BLaER1 treated with 17β-estradiol and CSF1 and Interleukin-3, amounts not matched to agents 10 nM and 100 nM (cell line): ENCODE data around the gene FAM227B.
"Not testable (repeated sequence)": the region's sequence is repeated elsewhere in the genome, so short reads cannot be mapped to it uniquely, and the experiment has no call there.

Experiments
- H3K27ac ChIP-seq, 11 experiments: shearing (Covaris generic); formaldehyde crosslinking; 2 replicates each; pipeline ENCODE4 v1.8.1; 2022
- H3K27me3 ChIP-seq, 11 experiments: shearing (Covaris generic); formaldehyde crosslinking; 2 replicates each; pipeline ENCODE4 v1.8.1; 2022
- H3K36me3 ChIP-seq, 11 experiments: shearing (Covaris generic); formaldehyde crosslinking; 2 replicates each; pipeline ENCODE4 v1.8.1; 2022
- H3K4me1 ChIP-seq, 10 experiments: shearing (Covaris generic); formaldehyde crosslinking; 2 replicates each; pipeline ENCODE4 v1.8.1; 2022
- H3K4me2 ChIP-seq, 11 experiments: shearing (Covaris generic); formaldehyde crosslinking; 2 replicates each; pipeline ENCODE4 v1.8.1; 2022
- H3K4me3 ChIP-seq, 10 experiments: shearing (Covaris generic); formaldehyde crosslinking; 2 replicates each; pipeline ENCODE4 v1.8.1; 2022
- H3K9ac ChIP-seq, 11 experiments: shearing (Covaris generic); formaldehyde crosslinking; 2 replicates each; pipeline ENCODE4 v1.8.1; 2022
- H3K9me3 ChIP-seq, 11 experiments: shearing (Covaris generic); formaldehyde crosslinking; replicated peaks in 1 of 11; 2 replicates each; pipeline ENCODE4 v1.8.1; 2022
- H4K20me1 ChIP-seq, 11 experiments: shearing (Covaris generic); formaldehyde crosslinking; 2 replicates each; pipeline ENCODE4 v1.8.1; 2022
- Cebpa-rat ChIP-seq, 11 experiments: shearing (Covaris generic); IDR thresholded peaks; 2 replicates each; pipeline ENCODE4 v1.8.1; 2022

The FAM227B gene

DNA sequence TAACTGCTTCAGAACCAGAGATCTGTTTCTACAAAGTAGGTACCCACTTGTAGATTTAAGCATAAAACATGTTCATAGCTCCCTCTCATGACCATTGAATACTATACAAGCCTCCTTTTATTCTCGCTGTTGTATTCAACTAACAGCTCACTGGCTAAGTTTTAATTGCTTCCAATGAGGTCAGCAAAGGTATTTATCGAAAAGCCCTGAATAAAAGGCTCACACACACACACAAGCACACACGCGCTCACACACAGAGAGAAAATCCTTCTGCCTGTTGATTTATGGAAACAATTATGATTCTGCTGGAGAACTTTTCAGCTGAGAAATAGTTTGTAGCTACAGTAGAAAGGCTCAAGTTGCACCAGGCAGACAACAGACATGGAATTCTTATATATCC, 197.6 kb downstream of the FAM227B start, which contains the start of gene FGF7:
Gene FGF7 (plus strand): TSS at position 222 of the 400 bp plus-strand sequence. CDS start 1,056 bp downstream, outside the sequence.
- Histone ChIP-seq H3K36me3 (no peaks in the 10 kb centered on the region), H3K27me3 (no peaks in the 10 kb centered on the region), H3K4me2 (no peak within 1 kb of the TSS), H3K9me3 (no peaks in the 10 kb centered on the region), H3K9ac (no peak within 1 kb of the TSS), H3K4me3 (no peak within 1 kb of the TSS), H4K20me1 (no peaks in the 10 kb centered on the region), H3K27ac (no peak within 1 kb of the TSS), H3K4me1 (no peaks in the 10 kb centered on the region)
- TF ChIP-seq Cebpa-rat (IDR thresholded peaks at IDR 0.05) = no peak

DNA sequence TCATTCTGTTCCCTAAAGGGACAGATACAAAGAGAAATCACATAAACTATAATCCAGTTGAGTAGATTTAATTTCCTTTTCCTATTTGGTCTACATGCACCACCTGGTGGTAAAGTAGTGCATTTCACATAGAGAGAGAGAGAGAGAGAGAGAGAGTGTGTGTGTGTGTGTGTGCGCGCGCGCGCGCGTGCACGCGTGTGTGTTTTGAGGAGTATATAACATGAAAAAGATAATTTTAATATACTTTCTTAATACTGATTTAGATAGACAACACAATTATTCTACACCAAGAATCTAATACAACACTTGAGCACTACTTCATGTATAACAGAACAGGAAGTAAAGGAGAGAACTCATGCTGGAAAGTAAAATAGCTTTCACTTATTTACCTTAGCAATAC, 198.6 kb downstream of the FAM227B start:
- Histone ChIP-seq H3K27me3 (no peaks in the 10 kb centered on the region), H3K9ac (no peak overlapping the region), H3K4me3 (no peak overlapping the region), H3K4me1 (no peaks in the 10 kb centered on the region), H3K4me2 (no peak overlapping the region), H3K36me3 (no peaks in the 10 kb centered on the region), H3K27ac (no peak overlapping the region), H3K9me3 (no peaks in the 10 kb centered on the region; a peak in 2 of 22 replicates), H4K20me1 (no peaks in the 10 kb centered on the region)
- TF ChIP-seq Cebpa-rat (IDR thresholded peaks at IDR 0.05) = no peak

DNA sequence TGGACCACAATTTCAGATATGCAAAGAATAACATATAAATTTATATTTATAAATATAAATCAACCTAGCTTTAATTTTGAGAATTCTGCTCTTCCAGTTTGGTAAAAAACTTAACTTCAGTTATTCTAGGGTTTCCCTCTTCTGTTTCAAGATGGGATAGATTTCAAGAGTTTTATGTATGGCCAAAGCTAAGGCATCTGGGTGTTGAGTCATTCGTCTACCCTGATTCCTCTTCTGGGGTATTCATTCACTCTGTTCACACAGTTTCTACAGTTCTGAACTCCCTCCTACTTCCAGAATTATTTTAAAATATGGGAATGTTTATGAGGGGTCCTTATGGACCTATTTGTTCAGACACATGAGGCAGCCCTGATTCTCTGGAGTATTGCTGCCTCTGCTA, 201.8 kb downstream of the FAM227B start:
- Histone ChIP-seq H4K20me1 (no peaks in the 10 kb centered on the region), H3K4me3 (no peak overlapping the region), H3K36me3 (no peaks in the 10 kb centered on the region), H3K27me3 (no peaks in the 10 kb centered on the region), H3K9me3 (no peaks in the 10 kb centered on the region; a peak in 2 of 22 replicates), H3K4me1 (no peaks in the 10 kb centered on the region), H3K9ac (no peak overlapping the region), H3K27ac (no peak overlapping the region), H3K4me2 (no peak overlapping the region)
- no peak for TF ChIP-seq Cebpa-rat (IDR thresholded peaks at IDR 0.05)

DNA sequence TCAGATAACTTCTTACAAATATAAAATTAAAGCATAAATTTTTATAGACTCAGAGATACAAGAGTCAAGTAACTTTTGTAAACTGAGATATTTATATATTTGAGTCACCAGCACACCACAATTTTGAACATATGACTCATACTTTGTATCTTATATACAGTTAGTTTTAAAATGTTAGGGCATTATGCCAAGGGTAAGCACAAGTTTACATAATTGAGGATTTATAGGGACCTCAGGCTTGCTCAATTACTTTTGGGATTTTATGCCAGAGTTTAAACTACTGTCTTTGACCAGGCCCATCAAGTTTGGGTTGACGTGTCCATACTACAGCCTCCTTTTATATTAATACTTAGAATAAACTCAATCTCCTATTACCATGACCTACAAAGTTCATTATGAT, 205.0 kb downstream of the FAM227B start:
- Histone ChIP-seq H3K4me3 (no peak overlapping the region), H3K4me2 (no peak overlapping the region), H3K27ac (no peak overlapping the region), H3K9ac (no peak overlapping the region), H3K4me1 (no peaks in the 10 kb centered on the region), H3K36me3 (no peaks in the 10 kb centered on the region), H3K9me3 (no peaks in the 10 kb centered on the region; a peak in 2 of 22 replicates), H4K20me1 (no peaks in the 10 kb centered on the region), H3K27me3 (no peaks in the 10 kb centered on the region)
- TF ChIP-seq Cebpa-rat (IDR thresholded peaks at IDR 0.05) = no peak

DNA sequence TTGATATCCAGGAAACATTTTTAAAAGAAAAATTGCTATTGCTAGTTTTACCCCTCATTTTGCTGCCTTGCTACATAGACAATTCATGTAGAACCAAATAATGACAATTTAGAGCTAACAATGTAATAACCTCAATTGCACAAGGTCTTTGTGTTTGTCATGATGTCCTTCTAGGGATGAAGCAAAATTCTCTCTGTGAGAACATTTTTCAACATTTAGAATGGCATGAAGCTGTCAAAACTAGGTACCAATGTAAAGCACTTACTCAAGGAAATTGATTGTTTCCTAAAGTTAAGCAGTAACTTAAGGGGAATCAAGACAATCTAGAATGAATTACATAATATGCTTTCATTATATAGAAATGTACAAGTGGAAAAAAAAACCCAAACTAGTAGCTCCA, 205.5 kb downstream of the FAM227B start:
- Histone ChIP-seq H3K9me3 (no peaks in the 10 kb centered on the region; a peak in 2 of 22 replicates), H3K4me1 (no peaks in the 10 kb centered on the region), H3K9ac (no peak overlapping the region), H4K20me1 (no peaks in the 10 kb centered on the region), H3K4me3 (no peak overlapping the region), H3K4me2 (no peak overlapping the region), H3K36me3 (no peaks in the 10 kb centered on the region), H3K27ac (no peak overlapping the region), H3K27me3 (no peaks in the 10 kb centered on the region)
- TF ChIP-seq Cebpa-rat (IDR thresholded peaks at IDR 0.05) = no peak

DNA sequence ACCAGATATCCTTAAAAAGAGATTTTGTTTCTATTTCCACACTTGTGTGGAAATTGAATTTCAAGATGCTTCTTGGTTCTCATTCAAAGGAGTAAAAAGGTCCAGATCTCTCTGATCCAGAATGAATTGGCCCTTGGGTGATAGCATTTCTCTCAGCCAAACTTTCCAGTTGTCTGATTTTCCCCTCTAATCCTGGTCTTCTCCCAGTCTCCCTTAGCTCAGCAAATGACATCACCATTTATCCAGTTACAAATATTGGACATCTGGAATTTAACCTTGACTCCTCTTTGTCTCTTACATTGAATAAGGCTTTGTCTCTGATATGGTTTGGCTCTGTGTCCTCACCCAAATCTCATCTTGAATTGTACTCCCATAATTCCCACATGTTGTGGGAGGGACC, 207.8 kb downstream of the FAM227B start:
- Histone ChIP-seq H3K4me3 (no peak overlapping the region), H3K9me3 (no peaks in the 10 kb centered on the region; a peak in 2 of 22 replicates), H3K36me3 (no peaks in the 10 kb centered on the region), H3K4me1 (no peaks in the 10 kb centered on the region), H4K20me1 (no peaks in the 10 kb centered on the region), H3K27ac (no peak overlapping the region), H3K9ac (no peak overlapping the region), H3K4me2 (no peak overlapping the region), H3K27me3 (no peaks in the 10 kb centered on the region)
- TF ChIP-seq Cebpa-rat (IDR thresholded peaks at IDR 0.05) = no peak

DNA sequence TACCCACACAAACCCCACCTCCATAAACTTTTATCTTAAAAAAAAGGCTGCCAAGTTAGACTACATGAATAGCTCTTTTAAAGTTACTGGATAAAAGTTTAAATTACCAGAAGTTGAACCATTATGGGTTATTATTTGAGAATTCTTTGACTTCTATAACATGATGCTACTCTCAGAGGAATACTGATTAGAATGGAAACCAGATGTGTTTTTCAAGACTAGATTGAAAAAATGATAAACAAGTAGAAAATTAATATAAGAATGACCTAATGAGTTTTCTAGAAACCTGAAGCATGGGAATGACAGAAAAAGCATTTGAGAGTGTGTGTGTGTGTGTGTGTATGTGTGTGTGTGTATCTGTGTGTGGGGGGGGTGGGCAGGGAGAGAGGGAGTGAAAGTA, 210.0 kb downstream of the FAM227B start:
- Histone ChIP-seq H3K27me3 (no peaks in the 10 kb centered on the region), H3K4me1 (no peaks in the 10 kb centered on the region), H3K9ac (no peak overlapping the region), H3K27ac (no peak overlapping the region), H4K20me1 (no peaks in the 10 kb centered on the region), H3K4me2 (no peak overlapping the region), H3K9me3 (no peaks in the 10 kb centered on the region), H3K36me3 (no peaks in the 10 kb centered on the region), H3K4me3 (no peak overlapping the region)
- TF ChIP-seq Cebpa-rat (IDR thresholded peaks at IDR 0.05) = no peak

DNA sequence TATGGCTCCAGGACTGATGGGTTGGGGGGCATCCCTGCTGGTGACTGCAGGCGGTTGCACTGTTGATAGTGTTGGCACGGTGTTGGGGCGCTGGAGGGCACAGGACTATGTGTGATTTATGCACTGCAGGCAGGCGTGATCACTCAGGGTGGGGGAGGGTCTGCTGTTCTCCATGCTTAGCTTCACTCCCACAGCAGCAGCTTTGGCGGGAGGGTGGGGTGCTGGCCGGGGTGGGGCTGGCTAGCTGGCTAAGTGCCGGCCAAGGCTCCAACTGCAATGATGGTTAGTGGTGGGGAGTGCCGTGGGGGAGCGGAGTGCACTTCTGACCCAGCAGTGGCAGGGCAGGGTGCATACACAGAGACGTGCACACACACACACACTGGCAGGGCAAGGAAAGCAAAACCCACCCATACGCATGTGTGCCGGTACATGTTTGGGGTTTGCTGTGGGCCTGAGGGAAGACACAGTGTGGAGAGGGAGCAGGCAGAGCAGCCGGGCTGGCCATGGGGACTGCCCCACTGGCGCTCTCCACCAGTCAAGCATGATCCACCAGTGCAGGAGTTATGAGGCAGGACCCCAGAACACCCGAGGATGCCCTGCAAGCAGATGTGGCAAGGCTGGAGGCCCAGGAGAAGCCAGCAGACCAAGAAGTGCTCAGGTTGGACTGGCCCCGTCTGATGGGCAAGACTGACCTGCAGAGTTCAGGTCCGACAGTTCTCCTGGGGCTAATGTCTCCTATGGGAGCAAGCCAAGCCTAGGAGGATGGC, 214.1 kb downstream of the FAM227B start:
- no peaks in the 10 kb centered on the region for H3K27me3 ChIP-seq
- no peaks in the 10 kb centered on the region for H4K20me1 ChIP-seq
- H3K9ac ChIP-seq = no peak overlapping the region
- no peak overlapping the region for H3K27ac ChIP-seq
- no peaks in the 10 kb centered on the region for H3K36me3 ChIP-seq
- H3K4me1 ChIP-seq = no peaks in the 10 kb centered on the region
- H3K4me2 ChIP-seq = no peak overlapping the region
- H3K9me3 ChIP-seq = no peaks in the 10 kb centered on the region
- H3K4me3 ChIP-seq = no peak overlapping the region
- no peak for TF ChIP-seq Cebpa-rat (IDR thresholded peaks at IDR 0.05)

DNA sequence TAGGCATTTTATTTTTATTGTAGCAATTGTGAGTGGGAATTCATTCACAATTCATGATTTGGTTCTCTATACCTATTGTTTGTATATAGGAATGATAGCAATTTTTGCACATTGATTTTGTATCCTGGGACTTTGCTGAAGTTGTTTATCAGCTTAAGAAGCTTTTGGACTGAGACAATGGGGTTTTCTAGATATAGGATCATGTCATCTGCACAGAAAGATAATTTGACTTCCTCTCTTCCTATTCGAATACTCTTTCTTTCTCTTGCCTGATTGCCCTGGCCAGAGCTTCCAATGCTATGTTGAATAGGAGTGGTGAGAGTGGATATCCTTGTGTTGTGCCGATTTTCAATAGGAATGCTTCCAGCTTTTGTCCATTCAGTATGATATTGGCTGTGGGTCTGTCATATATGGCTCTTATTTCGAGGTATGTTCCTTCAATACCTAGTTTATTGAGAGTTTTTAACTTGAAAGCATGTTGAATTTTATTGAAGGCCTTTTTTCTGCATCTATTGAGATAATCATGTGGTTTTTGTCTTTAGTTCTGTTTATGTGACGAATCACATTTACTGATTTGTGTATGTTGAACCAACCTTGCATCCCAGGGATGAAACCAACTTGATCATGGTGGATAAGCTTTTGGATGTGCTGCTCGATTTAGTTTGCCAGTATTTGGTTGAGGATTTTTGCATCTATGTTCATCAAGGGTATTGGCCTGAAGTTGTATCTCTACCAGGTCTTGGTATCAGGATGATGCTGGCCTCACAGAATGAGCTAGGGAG, 217.9 kb downstream of the FAM227B start:
- H3K9ac ChIP-seq, H4K20me1 ChIP-seq, H3K4me1 ChIP-seq, H3K4me3 ChIP-seq, H3K4me2 ChIP-seq, H3K27me3 ChIP-seq, H3K9me3 ChIP-seq, H3K36me3 ChIP-seq, H3K27ac ChIP-seq: not testable (repeated sequence)

DNA sequence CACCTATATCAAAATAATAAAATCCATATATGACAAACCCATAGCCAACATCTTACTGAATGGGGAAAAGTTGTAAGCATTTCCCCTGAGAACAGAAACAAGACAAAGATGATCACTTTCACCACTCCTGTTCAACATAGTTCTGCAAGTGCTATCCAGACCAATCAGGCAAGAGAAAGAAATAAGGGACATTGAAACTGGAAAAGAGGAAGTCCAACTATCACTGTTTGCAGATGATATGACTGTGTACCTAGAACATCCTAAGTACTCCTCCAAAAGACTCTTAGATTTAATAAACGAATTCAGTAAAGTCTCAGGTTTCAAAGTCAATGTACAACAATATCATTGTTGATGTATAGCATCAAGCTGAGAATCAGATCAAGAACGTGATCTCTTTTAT, 233.1 kb downstream of the FAM227B start:
- Histone ChIP-seq H3K4me1 (no peaks in the 10 kb centered on the region), H3K4me2 (no peak overlapping the region), H4K20me1 (no peaks in the 10 kb centered on the region), H3K27me3 (no peaks in the 10 kb centered on the region), H3K27ac (no peak overlapping the region), H3K9ac (no peak overlapping the region), H3K9me3 (no peaks in the 10 kb centered on the region), H3K4me3 (no peak overlapping the region), H3K36me3 (no peaks in the 10 kb centered on the region)
- no peak for TF ChIP-seq Cebpa-rat (IDR thresholded peaks at IDR 0.05)
